Effector memory CD4-positive, alpha-beta T cell (primary cell): Measurements from ENCODE around the gene GPR107.

Experiments used
- DNase-seq, 3 donors: peaks; one replicate each; pipeline ENCODE4 v3.0.0-alpha.2; 2020
- H3K27ac ChIP-seq: 2 replicates; pipeline ENCODE4 v1.7.0; 2013; ENCODE audit warnings: mild to moderate bottlenecking, low read length, moderate library complexity; ENCODE audit not compliant: insufficient read depth, poor library complexity, severe bottlenecking
- H3K27me3 ChIP-seq: replicated peaks from 2 replicates; pipeline ENCODE4 v1.7.0; 2013; ENCODE audit warnings: mild to moderate bottlenecking, low read length; ENCODE audit not compliant: insufficient read depth, control insufficient read depth, poor library complexity, severe bottlenecking
- H3K36me3 ChIP-seq: 2 replicates; pipeline ENCODE4 v1.7.0; 2013; ENCODE audit warnings: mild to moderate bottlenecking, low read length, moderate library complexity; ENCODE audit not compliant: control insufficient read depth, insufficient read depth
- H3K4me1 ChIP-seq: 2 replicates; pipeline ENCODE4 v1.7.0; 2013; ENCODE audit warnings: low read length, mild to moderate bottlenecking; ENCODE audit not compliant: control insufficient read depth, insufficient read depth, poor library complexity, severe bottlenecking
- H3K4me3 ChIP-seq: 2 replicates; pipeline ENCODE4 v1.7.0; 2013; ENCODE audit warnings: low read length, low read depth, mild to moderate bottlenecking; ENCODE audit not compliant: insufficient read depth, poor library complexity, severe bottlenecking
- H3K9me3 ChIP-seq: 2 replicates; pipeline ENCODE4 v1.7.0; 2013; ENCODE audit warnings: mild to moderate bottlenecking, low read length, moderate library complexity; ENCODE audit not compliant: control insufficient read depth

The GPR107 gene

DNA sequence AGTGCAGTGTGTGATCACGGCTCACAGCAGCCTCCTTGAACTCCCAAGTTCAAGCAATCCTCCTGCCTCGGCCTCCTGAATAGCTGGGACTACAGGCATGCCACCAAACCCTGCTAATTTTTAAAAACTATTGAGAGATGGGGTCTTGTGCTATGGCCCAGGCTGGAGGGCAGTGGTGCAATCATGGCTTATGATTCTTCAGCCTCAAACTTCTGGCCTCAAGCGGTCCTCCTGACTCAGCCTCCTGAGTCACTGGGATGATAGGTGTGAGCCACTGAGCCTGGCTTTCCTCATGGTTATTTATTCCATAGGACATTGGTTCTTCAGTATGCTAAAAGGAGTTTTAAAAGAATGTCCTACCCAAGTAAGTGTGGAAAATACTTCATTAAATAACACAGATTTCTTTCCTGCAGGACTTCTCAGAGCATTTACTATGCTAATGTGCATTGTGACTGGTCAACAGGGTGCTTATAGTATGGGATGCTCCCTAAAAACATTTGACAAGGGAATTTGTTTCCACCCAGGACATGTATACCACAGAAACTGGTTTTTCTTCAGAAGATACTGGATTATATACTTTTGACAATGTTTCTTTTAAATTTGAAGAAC, 107.3 kb downstream of the GPR107 start:
- DNase-seq = no peak
- no peak overlapping the region for H3K27ac ChIP-seq
- H3K4me3 ChIP-seq = no peak overlapping the region
- no peaks in the 10 kb centered on the region for H3K36me3 ChIP-seq
- H3K9me3 ChIP-seq = no peaks in the 10 kb centered on the region
- H3K27me3 ChIP-seq = no peaks in the 10 kb centered on the region
- no peaks in the 10 kb centered on the region for H3K4me1 ChIP-seq

DNA sequence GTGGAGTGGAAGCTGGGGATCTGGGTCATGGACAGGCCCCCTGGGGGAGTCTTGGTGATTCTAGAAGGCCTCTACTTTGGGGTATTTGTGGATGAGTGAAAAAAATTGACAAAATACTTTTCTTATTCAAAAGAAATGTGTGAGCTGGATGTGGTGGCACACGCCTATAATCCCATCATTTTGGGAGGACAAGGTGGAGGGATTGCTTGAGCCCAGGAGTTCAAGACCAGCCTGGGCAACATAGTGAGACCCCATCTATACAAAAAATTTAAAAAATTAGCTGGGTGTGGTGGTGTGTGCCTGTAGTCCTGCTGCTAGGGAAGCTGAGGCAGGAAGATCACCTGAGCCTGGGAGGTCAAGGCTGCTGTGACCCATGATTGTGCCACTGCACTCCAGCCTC, 111.9 kb downstream of the GPR107 start:
- Histone ChIP-seq H3K4me1 (no peaks in the 10 kb centered on the region), H3K27me3 (no peaks in the 10 kb centered on the region), H3K27ac (no peak overlapping the region), H3K36me3 (no peaks in the 10 kb centered on the region), H3K4me3 (no peak overlapping the region), H3K9me3 (no peaks in the 10 kb centered on the region)
- DNase-seq = no peak

DNA sequence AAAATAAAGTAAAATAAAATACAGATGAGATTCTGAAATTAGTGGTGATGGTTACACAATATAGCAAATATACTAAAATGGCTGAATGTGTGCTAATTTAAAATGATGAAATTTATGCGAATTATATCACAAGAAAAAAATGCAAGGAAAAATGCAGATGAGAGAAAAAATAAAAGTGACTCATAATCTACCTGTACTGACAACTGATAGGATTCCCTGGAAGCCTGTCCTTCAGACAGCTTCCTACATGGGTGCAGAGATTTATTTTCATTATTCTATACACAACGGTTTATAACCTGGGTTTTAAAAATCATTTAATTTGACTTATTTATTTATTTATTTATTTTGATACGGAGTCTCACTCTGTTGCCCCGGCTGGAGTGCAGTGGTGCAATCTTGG, 112.7 kb downstream of the GPR107 start:
- DNase-seq = no peak
- Histone ChIP-seq H3K27ac (no peak overlapping the region), H3K36me3 (no peaks in the 10 kb centered on the region), H3K4me3 (no peak overlapping the region), H3K27me3 (no peaks in the 10 kb centered on the region), H3K4me1 (no peaks in the 10 kb centered on the region), H3K9me3 (no peaks in the 10 kb centered on the region)

DNA sequence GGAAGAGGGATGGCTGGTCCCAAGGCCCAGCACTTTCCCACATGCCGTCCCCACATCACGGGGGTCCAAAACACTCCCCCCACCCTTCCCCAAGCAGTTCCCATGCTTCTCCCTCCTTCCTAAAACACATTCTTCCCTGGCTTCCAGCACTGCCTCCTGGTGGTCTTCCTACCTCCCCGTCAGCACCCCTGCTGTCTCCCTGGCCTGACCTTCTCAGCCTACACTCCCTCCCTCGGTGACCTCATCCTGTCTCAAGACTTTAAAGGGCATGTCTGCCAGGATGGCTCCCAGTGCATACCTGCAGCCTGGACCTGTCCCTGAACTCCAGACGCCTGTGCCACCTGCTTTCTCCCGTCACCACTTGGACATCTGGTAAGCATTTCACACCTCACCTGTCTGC, 114.2 kb downstream of the GPR107 start:
- Histone ChIP-seq H3K27me3 (peaks cover 3% of the 10 kb centered on the region), H3K4me1 (peaks cover 3% of the 10 kb centered on the region), H3K36me3 (no peaks in the 10 kb centered on the region), H3K4me3 (no peak overlapping the region), H3K9me3 (no peaks in the 10 kb centered on the region), H3K27ac (no peak overlapping the region)
- no peak for DNase-seq

DNA sequence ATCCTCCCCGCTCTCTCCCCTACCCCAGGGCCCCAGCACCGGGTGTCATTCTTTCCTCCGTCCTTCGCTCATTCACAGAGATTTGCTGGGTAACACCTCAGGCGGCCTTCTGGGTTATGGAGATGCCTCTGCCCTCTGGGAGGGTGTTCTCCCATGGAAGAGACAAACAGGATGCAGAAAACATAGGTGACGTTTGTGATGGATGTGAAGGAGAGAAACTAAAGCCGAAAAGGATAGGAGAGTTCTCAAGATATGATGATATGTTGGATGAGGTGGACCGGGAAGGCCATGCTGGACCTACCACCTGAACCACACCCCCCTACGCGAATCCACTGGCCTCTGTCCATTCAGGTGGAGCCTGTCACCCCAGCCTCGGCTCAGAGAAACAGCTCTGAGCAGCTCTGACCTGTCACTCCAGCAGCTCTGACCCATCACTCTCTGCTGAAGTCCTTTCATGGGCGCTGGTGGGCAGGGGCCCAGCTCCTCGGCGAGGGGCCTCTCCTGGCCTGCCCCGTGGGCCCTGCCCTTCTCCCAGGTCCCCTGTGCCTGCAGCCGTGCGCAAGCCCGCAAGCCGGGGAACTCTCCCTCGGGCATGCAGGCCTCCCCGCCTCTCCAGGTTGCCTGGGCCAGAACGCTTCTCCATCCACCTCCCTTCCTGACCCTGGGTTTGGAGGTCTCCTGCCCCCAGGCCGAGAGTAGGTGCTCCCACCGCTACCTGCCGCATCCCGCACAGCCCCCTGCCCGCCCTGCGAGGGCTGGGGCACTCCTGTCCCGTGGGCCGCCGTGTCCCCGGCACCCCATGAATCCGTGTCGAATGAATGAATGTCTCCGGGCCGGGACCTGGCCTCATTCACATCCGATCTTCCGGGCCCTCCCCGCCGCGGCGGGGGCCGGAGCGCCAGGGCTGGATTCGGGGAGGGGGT, 117.8 kb downstream of the GPR107 start:
- H3K4me3 ChIP-seq = no peak overlapping the region
- H3K4me1 ChIP-seq = peaks cover 3% of the 10 kb centered on the region
- peaks cover 17% of the 10 kb centered on the region for H3K27me3 ChIP-seq
- H3K36me3 ChIP-seq = no peaks in the 10 kb centered on the region
- no peak overlapping the region for H3K27ac ChIP-seq
- no peaks in the 10 kb centered on the region for H3K9me3 ChIP-seq
- DNase-seq = no peak

DNA sequence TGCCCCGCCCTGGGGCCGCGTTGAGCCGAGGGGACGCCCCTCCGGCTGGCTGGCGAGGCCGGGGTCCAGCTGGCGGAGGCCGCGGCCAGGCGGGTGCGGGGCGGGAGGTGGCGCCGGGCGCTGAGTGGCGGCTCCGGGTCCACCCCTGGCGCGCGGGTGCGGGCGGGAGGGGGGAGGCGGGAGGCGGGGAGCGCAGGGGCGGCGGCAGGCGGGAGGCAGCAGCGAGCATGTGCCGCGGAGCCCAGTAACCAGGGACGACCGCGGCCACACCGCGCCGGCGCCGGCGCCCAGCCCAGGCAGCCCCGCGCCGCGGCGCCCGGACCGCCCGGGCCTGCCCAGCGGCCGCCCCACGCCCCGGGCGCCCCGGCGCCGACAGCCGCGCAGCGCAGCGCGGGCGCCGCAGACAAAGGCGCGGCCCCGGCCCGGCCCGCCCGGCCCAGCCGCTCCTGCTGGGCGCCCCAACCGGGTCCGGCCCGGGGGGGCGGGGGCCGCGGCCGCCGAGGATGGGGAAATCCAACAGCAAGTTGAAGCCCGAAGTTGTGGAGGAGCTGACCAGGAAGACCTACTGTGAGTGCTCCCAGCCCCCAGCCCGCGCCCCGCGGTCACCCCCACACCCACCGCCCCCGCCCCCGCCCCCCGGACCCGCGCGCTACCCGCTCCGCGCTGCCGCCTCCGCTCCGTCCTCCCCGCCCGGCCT, 118.6 kb downstream of the GPR107 start, which contains the start of gene NCS1:
NCS1 (plus strand) TSS at position 244 of the 697 bp plus-strand sequence; CDS start at position 504, 260 bp downstream.
- Histone ChIP-seq H3K9me3 (no peaks in the 10 kb centered on the region), H3K4me3 (peak within 1 kb of the TSS; percentile 25), H3K36me3 (no peaks in the 10 kb centered on the region), H3K27ac (no peak within 1 kb of the TSS), H3K27me3 (peaks cover 17% of the 10 kb centered on the region), H3K4me1 (peaks cover 3% of the 10 kb centered on the region)
- DNase-seq = peak in 1 of 3 donors; percentile 13

DNA sequence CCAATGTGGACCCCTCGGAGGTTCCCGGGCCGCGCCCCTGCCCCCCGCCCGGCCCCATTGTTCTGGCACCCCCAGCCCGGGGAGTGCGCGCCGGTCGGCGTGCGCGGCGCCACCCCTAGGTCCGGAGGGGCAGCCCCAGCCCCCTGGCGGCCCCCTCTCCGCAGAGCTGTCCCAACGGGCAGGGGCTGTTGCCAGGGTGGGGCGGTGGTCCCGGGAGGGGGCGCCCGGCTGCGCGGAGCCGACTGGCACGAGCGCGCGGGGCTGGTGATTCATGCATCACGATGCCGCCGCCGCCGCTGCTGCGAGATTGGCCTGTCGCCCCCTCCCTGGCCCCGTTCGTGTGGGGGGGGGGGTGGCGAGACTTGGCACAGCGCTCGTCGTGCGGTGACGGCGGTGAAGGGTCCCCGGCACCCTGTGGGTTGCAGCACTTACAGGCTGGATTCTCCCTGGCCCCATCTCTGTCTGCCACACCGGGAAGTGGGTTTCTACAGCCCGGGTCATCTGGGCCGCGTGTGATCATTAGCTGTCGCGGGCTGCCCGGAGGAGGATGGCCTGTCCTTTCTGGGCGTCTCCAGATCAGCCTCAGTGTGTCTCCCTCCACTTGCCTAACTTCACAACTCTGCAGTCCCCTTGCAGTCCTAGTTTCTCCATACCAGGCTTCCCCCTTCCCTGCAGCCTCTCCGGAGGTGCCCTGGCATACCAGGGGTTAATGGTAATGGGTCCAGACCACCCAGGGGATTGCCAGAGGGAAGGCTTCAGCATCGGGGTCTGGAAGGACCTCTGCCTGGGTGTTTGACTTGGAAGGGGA, 119.4 kb downstream of the GPR107 start:
- peaks cover 3% of the 10 kb centered on the region for H3K4me1 ChIP-seq
- H3K27ac ChIP-seq = no peak overlapping the region
- H3K27me3 ChIP-seq = peaks cover 17% of the 10 kb centered on the region
- H3K4me3 ChIP-seq = peak overlapping the region; percentile 25
- no peaks in the 10 kb centered on the region for H3K36me3 ChIP-seq
- peak; percentile 5 to 54 (median 32) for DNase-seq
- no peaks in the 10 kb centered on the region for H3K9me3 ChIP-seq

DNA sequence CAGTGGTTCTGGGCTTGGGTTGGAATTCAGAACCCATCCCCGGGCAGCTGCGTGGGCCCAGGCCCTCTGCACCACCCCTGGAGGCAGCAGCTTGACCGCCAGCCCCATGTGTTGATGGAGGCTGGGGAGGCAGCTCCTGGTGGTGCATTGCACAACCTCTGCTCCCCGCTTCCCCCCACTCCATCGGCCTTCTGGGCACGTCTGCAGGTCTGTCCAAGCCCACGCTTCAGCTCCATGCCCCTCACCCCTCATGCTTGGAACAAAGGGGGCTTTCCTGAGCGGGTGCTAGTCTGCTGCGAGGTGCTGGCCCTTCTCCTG, 119.9 kb downstream of the GPR107 start:
- Histone ChIP-seq H3K4me3 (no peak overlapping the region), H3K9me3 (no peaks in the 10 kb centered on the region), H3K27me3 (peaks cover 17% of the 10 kb centered on the region), H3K36me3 (no peaks in the 10 kb centered on the region), H3K4me1 (peaks cover 3% of the 10 kb centered on the region), H3K27ac (no peak overlapping the region)
- no peak for DNase-seq

DNA sequence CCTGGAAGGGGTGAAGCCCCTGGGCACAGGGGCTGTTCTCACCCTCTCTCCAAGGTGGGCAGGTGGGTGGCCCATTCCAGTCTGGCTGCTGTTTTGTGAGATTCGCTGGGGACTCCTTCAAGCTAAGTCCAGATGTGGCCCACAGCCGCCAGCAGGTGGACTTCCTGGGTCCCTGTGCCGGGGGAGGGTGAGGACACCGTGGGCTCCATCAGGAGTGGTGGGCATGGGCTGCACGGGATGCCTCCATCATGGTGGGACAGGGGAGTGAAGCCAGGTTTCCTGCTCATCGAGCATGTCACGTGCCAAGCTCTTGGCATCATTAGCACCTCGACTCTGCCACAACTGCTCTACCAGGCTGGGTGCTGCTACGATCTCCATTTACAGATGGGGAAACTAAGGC, 120.3 kb downstream of the GPR107 start:
- no peaks in the 10 kb centered on the region for H3K9me3 ChIP-seq
- peaks cover 17% of the 10 kb centered on the region for H3K27me3 ChIP-seq
- H3K4me3 ChIP-seq = no peak overlapping the region
- no peak overlapping the region for H3K27ac ChIP-seq
- peaks cover 3% of the 10 kb centered on the region for H3K4me1 ChIP-seq
- no peak for DNase-seq
- H3K36me3 ChIP-seq = no peaks in the 10 kb centered on the region
